Neural progenitor cell (in vitro differentiated cells): ENCODE measurements around the gene PPT2. TPM values are rescaled to one million over a fixed set of nuclear protein-coding genes. Genes with fewer than 3 reads are reported as not detected.
A peak's percentile ranks its signal among the peaks of the same experiment; 100 is the strongest.

Experiments
- DNase-seq: peaks from one replicate; pipeline ENCODE4 v3.0.0-alpha.2; 2016; ENCODE audit warnings: low spot score
- H2AFZ ChIP-seq: fragments of 200-600 bp; sonication (generic); replicated peaks from 2 replicates; pipeline ENCODE4 v1.6.1; 2016; ENCODE audit warnings: antibody characterized with exemption
- H3F3A ChIP-seq: fragments of 200-600 bp; sonication (generic); 2 replicates; pipeline ENCODE4 v1.6.1; 2016; ENCODE audit warnings: antibody characterized with exemption, low read depth
- H3K27ac ChIP-seq: fragments of 200-600 bp; sonication (generic); 2 replicates; pipeline ENCODE4 v1.5.1; 2016; ENCODE audit warnings: mild to moderate bottlenecking
- H3K27me3 ChIP-seq: fragments of 200-600 bp; sonication (generic); 2 replicates; pipeline ENCODE4 v1.6.1; 2016; ENCODE audit warnings: mild to moderate bottlenecking, moderate library complexity
- H3K36me3 ChIP-seq: fragments of 200-600 bp; sonication (generic); 2 replicates; pipeline ENCODE4 v1.5.1; 2016
- H3K4me1 ChIP-seq: fragments of 200-600 bp; sonication (generic); 2 replicates; pipeline ENCODE4 v1.6.1; 2016; ENCODE audit warnings: mixed run types
- H3K4me2 ChIP-seq: fragments of 200-600 bp; sonication (generic); 2 replicates; pipeline ENCODE4 v1.6.1; 2016
- H3K4me3 ChIP-seq: fragments of 200-600 bp; sonication (generic); 2 replicates; pipeline ENCODE4 v1.5.1; 2016
- H3K79me2 ChIP-seq: fragments of 200-600 bp; sonication (generic); 2 replicates; pipeline ENCODE4 v1.6.1; 2016; ENCODE audit warnings: low read depth
- H3K9ac ChIP-seq: fragments of 200-600 bp; sonication (generic); 2 replicates; pipeline ENCODE4 v1.6.1; 2016
- H3K9me3 ChIP-seq: fragments of 200-600 bp; sonication (generic); 2 replicates; pipeline ENCODE4 v1.5.1; 2016; ENCODE audit warnings: low read depth
- H4K20me1 ChIP-seq: fragments of 200-600 bp; sonication (generic); 2 replicates; pipeline ENCODE4 v1.6.1; 2016; ENCODE audit warnings: low read depth
- H3K27ac Mint-ChIP-seq: 3 replicates; pipeline ENCODE4 v1.8.0; 2021; ENCODE audit warnings: mixed read lengths
- H3K27me3 Mint-ChIP-seq: 2 replicates; pipeline ENCODE4 v1.8.0; 2022; ENCODE audit warnings: low read depth, mild to moderate bottlenecking, inconsistent platforms, moderate library complexity, mixed read lengths; ENCODE audit not compliant: insufficient read depth
- H3K36me3 Mint-ChIP-seq: 3 replicates; pipeline ENCODE4 v1.8.0; 2021; ENCODE audit warnings: mixed read lengths
- H3K4me1 Mint-ChIP-seq: 3 replicates; pipeline ENCODE4 v1.8.0; 2021; ENCODE audit warnings: mixed read lengths
- H3K4me3 Mint-ChIP-seq: 3 replicates; pipeline ENCODE4 v1.8.0; 2021; ENCODE audit warnings: mild to moderate bottlenecking, moderate library complexity, mixed read lengths
- H3K9me3 Mint-ChIP-seq: 3 replicates; pipeline ENCODE4 v1.8.0; 2020; ENCODE audit warnings: mixed read lengths
- EZH2 ChIP-seq: fragments of 200-600 bp; sonication (generic); IDR thresholded peaks from 2 replicates; pipeline ENCODE4 v1.6.1; 2017; ENCODE audit warnings: antibody characterized with exemption, mild to moderate bottlenecking, moderate library complexity
- EZH2phosphoT487 ChIP-seq: fragments of 200-600 bp; sonication (generic); IDR thresholded peaks from 2 replicates; pipeline ENCODE4 v1.6.1; 2017; ENCODE audit warnings: antibody characterized with exemption
- total RNA-seq: library from RNA; depleted of rRNA; stranded (reverse); fragments of >200 nt; gene quantifications from 2 replicates; pipeline ENCODE4 v1.2.3, GENCODE V29; 2015; ENCODE audit warnings: low replicate concordance
- TF ChIP-seq, protein P1 (sequence below): fragments of 200-600 bp; sonication (generic); IDR thresholded peaks from 2 replicates; pipeline ENCODE4 v1.5.1; 2017; ENCODE audit warnings: antibody characterized with exemption, mild to moderate bottlenecking

Gene PPT2
- total RNA-seq, 1 donor from 2014 or later: 18.6 TPM

GRCh38 chr6:32189069-32189741 is 35.3 kb downstream of the PPT2 start:
- Mint-ChIP-seq H3K27me3 (peaks cover 12% of the 10 kb centered on the region), H3K4me1 (peaks cover 62% of the 10 kb centered on the region), H3K36me3 (peaks cover 15% of the 10 kb centered on the region), H3K9me3 (no peaks in the 10 kb centered on the region), H3K27ac (peak overlapping the region; percentile 96), H3K4me3 (peak overlapping the region; percentile 93)
- H3K4me2 ChIP-seq: peak overlapping the region; percentile 99
- peaks cover 20% of the 10 kb centered on the region for H3K4me1 ChIP-seq
- no peaks in the 10 kb centered on the region for H3K27me3 ChIP-seq
- TF ChIP-seq EZH2: no peak
- TF ChIP-seq, protein P1, sequence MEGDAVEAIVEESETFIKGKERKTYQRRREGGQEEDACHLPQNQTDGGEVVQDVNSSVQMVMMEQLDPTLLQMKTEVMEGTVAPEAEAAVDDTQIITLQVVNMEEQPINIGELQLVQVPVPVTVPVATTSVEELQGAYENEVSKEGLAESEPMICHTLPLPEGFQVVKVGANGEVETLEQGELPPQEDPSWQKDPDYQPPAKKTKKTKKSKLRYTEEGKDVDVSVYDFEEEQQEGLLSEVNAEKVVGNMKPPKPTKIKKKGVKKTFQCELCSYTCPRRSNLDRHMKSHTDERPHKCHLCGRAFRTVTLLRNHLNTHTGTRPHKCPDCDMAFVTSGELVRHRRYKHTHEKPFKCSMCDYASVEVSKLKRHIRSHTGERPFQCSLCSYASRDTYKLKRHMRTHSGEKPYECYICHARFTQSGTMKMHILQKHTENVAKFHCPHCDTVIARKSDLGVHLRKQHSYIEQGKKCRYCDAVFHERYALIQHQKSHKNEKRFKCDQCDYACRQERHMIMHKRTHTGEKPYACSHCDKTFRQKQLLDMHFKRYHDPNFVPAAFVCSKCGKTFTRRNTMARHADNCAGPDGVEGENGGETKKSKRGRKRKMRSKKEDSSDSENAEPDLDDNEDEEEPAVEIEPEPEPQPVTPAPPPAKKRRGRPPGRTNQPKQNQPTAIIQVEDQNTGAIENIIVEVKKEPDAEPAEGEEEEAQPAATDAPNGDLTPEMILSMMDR: no peak
- TF ChIP-seq EZH2phosphoT487: no peak
- no peak overlapping the region for H2AFZ ChIP-seq
- H3K9ac ChIP-seq: peak overlapping the region; percentile 59
- H3K9me3 ChIP-seq: no peaks in the 10 kb centered on the region
- H4K20me1 ChIP-seq: peaks cover 27% of the 10 kb centered on the region
- peak overlapping the region; percentile 66 for H3K27ac ChIP-seq
- no peaks in the 10 kb centered on the region for H3K36me3 ChIP-seq
- H3F3A ChIP-seq: peaks cover 42% of the 10 kb centered on the region
- H3K79me2 ChIP-seq: peaks cover 36% of the 10 kb centered on the region
- H3K4me3 ChIP-seq: peak overlapping the region; percentile 88
- no peak for DNase-seq

DNA sequence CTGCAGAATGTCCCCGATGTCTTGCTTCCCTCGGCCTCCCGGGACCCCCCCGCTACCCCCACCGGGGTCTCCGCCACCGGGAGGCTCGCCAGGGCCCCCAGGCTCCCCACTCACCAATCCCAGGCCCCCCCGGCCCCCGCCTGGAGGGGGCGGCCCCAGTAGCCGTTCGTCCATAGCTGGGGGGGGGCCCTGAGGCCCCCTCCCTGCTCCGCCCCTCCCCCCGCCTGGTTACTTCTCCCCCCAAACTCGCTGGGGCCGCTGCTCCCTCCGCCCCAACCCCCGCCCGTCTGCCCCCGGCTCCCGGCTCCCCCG is 35.8 kb downstream of the PPT2 start:
- H3K36me3 ChIP-seq: no peaks in the 10 kb centered on the region
- H3K27me3 ChIP-seq: no peaks in the 10 kb centered on the region
- DNase-seq: peak; percentile 38
- H3K9me3 ChIP-seq: no peaks in the 10 kb centered on the region
- Mint-ChIP-seq H3K4me1 (peaks cover 65% of the 10 kb centered on the region), H3K9me3 (no peaks in the 10 kb centered on the region), H3K27ac (peak overlapping the region; percentile 96), H3K4me3 (peak overlapping the region; percentile 93), H3K36me3 (peaks cover 15% of the 10 kb centered on the region), H3K27me3 (peaks cover 12% of the 10 kb centered on the region)
- H3K4me1 ChIP-seq: peaks cover 22% of the 10 kb centered on the region
- peaks cover 36% of the 10 kb centered on the region for H3K79me2 ChIP-seq
- H2AFZ ChIP-seq: no peak overlapping the region
- H3K27ac ChIP-seq: peak overlapping the region; percentile 66
- H3K4me2 ChIP-seq: peak overlapping the region; percentile 99
- peaks cover 27% of the 10 kb centered on the region for H4K20me1 ChIP-seq
- peaks cover 42% of the 10 kb centered on the region for H3F3A ChIP-seq
- H3K9ac ChIP-seq: peak overlapping the region; percentile 59
- peak overlapping the region; percentile 88 for H3K4me3 ChIP-seq
- TF ChIP-seq EZH2: no peak
- TF ChIP-seq, protein P1: no peak
- TF ChIP-seq EZH2phosphoT487: no peak

DNA sequence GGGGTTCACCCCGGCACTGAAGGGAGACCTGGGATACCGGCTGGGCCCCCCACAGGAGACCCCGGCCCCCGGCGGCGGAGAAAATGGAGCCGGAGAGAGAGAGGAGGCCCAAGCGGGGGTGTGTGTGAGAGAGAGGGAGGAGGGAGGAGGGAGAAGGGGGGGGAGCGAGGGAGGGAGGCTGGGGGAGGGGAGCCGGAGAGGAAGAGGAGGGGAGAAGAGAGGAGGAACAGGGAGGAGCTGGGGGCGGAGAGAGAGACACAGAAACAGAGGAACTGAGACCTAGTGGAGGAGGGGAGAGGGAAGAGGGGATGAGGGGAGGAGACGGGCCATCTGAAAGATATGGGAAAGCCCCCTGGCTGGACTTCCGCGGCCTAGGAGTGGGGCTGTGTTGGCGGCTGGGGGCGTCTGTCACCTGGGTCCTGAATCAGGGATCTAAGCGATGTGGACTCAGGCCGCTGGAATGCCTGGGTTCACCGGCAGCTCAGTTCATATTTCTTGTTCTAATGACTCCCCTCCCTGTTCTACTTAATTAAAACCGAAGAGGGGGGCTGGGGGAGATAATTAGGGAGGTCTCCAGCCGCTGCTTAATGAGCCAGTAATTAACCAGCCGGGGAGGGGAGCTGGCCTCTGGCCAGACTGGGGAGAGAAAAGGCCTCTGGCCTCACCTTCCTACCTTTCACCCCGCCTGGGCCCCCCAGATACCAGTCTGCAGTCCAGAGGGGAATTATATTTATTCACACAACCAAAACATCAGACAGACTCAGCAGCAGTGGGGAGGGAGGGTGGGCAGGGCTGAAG is 36.3 kb downstream of the PPT2 start, which contains the start of gene PBX2:
Gene PBX2, minus strand, starts transcription at position 149 of the 798 bp plus-strand sequence. CDS start 287 bp downstream, outside the sequence.
- peaks cover 12% of the 10 kb centered on the region for H3K27me3 Mint-ChIP-seq
- Histone ChIP-seq H3F3A (peaks cover 48% of the 10 kb centered on the region), H3K36me3 (no peaks in the 10 kb centered on the region), H3K79me2 (peaks cover 36% of the 10 kb centered on the region), H3K27me3 (no peaks in the 10 kb centered on the region), H3K27ac (peak within 1 kb of the TSS; percentile 78), H3K4me1 (peaks cover 24% of the 10 kb centered on the region), H3K4me2 (peak within 1 kb of the TSS; percentile 99), H3K4me3 (peak within 1 kb of the TSS; percentile 88), H3K9me3 (no peaks in the 10 kb centered on the region), H3K9ac (peak within 1 kb of the TSS; percentile 59), H2AFZ (no peak within 1 kb of the TSS), H4K20me1 (peaks cover 27% of the 10 kb centered on the region)
- no peaks in the 10 kb centered on the region for H3K9me3 Mint-ChIP-seq
- peak within 1 kb of the TSS; percentile 96 for H3K27ac Mint-ChIP-seq
- H3K36me3 Mint-ChIP-seq: peaks cover 15% of the 10 kb centered on the region
- peak; percentile 90 for DNase-seq
- TF ChIP-seq EZH2phosphoT487 (no peak), EZH2 (no peak)
- TF ChIP-seq, protein P1: no peak
- H3K4me3 Mint-ChIP-seq: peak within 1 kb of the TSS; percentile 93
- peaks cover 67% of the 10 kb centered on the region for H3K4me1 Mint-ChIP-seq
